Measurements from ENCODE around the gene SLC7A4.

The SLC7A4 gene

DNA sequence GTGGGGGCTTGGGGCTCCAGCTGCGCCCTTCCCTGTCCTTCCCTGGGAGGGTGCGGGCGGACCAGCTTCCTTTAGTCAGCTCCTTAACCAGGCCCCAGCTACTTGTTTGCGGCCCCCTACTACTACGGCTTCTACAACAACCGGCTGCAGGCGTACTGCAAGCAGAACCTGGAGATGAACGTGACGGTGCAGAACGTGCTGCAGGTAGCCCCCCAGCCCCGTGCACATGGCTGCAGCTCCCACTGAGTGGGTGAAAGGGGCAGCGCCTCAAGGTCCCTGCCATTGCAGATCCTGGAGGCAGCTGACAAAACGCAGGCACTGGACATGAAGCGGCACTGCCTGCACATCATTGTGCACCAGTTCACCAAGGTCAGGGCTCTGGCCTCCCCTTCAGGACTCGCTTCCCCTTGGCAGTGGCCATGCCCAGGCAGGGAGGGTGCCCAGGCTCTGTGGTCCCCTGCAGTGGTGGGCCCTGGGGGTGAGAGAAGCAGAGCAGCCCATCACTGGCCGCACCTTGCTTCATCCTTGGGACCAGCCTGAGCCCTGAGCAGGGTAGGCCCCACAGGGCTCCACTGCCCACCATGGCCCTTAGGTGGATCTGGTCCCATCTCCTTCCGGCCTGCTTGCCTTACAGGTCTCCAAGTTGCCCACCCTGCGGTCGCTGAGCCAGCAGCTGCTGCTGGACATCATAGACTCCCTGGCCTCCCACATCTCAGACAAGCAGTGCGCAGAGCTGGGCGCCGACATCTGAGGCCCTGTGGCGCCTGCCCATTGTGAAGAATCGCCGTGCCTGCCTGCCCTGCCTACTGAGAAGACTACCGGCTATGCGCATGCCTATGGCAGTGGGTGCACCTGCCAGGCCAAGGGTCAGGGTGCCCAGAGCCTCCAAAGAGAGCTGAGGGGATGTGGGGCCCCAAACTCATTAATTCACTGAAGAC is 35.5 kb downstream of the SLC7A4 start:
- TF ChIP-seq, protein P1, sequence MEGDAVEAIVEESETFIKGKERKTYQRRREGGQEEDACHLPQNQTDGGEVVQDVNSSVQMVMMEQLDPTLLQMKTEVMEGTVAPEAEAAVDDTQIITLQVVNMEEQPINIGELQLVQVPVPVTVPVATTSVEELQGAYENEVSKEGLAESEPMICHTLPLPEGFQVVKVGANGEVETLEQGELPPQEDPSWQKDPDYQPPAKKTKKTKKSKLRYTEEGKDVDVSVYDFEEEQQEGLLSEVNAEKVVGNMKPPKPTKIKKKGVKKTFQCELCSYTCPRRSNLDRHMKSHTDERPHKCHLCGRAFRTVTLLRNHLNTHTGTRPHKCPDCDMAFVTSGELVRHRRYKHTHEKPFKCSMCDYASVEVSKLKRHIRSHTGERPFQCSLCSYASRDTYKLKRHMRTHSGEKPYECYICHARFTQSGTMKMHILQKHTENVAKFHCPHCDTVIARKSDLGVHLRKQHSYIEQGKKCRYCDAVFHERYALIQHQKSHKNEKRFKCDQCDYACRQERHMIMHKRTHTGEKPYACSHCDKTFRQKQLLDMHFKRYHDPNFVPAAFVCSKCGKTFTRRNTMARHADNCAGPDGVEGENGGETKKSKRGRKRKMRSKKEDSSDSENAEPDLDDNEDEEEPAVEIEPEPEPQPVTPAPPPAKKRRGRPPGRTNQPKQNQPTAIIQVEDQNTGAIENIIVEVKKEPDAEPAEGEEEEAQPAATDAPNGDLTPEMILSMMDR (IDR thresholded peaks at IDR 0.05; ENCODE audit: borderline replicate concordance, control extremely low read depth, extremely low read depth, insufficient read depth, missing control alignments), result no peak
- no peak for DNase-seq (ENCODE audit: low spot score)
- in situ Hi-C loops (cut with MboI; ENCODE audit: low sequenced_read_pairs, unreplicated experiment), result no loop called here

DNA sequence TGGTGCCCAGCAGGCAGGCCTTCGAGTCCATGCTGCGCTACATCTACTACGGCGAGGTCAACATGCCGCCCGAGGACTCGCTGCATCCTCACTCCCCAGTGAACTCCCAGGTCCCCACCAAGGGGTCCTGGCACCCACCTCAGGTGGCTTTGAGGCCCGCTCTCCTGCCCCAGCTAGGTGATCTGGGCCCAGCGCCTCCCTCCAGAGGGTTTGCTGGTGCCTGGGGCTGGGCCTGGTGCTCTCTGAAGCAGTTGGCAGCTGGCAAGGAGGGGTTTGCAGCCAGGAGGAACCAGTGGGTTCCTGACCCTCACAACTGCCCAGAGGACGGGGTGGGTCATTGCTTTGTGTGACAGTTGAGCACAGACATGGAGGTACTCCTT is 36.3 kb downstream of the SLC7A4 start:
- in situ Hi-C loops (cut with MboI; ENCODE audit: low sequenced_read_pairs, unreplicated experiment), result no loop called here
- TF ChIP-seq, protein P1 (IDR thresholded peaks at IDR 0.05; ENCODE audit: borderline replicate concordance, control extremely low read depth, extremely low read depth, insufficient read depth, missing control alignments), result no peak
- DNase-seq (ENCODE audit: low spot score), result no peak

DNA sequence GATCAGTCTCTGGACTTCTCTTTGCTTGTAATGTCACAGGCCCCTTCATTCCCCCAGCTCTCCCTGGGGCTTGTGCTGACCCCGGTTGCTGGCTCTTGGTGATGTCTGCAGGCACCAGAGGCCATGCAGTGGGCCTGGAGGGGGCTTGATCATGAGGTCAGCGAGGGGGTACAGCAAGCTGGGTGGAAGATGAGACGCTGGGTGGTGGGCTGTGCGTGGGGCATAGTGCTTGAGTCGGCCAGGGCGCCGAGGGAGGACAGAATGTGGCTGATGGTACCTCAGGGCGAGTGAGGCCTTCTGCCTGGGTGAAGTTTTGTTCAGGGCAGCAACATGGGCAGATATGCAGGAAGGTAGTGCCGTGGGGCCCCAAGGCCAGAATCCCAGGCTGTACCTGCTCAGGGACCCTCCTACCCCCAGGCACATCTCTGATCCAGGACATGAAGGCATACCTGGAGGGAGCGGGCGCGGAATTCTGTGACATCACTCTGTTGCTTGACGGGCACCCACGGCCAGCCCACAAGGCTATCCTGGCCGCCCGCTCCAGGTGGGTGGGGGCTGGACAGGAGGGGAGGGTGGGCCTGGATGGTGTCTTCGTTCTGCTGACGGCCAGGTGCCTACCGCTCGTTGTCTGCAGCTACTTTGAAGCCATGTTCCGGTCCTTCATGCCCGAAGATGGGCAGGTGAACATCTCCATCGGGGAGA is 36.9 kb downstream of the SLC7A4 start:
- no peak for DNase-seq (ENCODE audit: low spot score)
- TF ChIP-seq, protein P1 (IDR thresholded peaks at IDR 0.05; ENCODE audit: borderline replicate concordance, control extremely low read depth, extremely low read depth, insufficient read depth, missing control alignments), result no peak
- in situ Hi-C loops (cut with MboI; ENCODE audit: low sequenced_read_pairs, unreplicated experiment), result no loop called here

DNA sequence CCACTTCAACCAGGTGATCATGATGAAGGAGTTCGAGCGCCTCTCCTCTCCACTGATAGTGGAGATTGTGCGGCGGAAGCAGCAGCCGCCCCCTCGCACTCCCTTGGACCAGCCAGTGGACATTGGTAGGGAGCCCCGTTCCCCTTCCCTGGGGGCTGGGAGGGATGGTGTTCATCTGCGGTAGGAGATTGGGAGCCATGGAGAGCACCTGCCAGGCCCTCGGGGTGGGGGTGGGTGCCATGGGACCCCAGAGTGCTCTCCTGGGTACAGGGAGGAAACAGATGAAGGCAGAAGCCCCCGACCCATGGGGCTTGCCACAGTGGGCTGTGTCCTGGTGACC is 37.5 kb downstream of the SLC7A4 start:
- DNase-seq (ENCODE audit: low spot score), result no peak
- in situ Hi-C loops (cut with MboI; ENCODE audit: low sequenced_read_pairs, unreplicated experiment), result no loop called here
- TF ChIP-seq, protein P1 (IDR thresholded peaks at IDR 0.05; ENCODE audit: borderline replicate concordance, control extremely low read depth, extremely low read depth, insufficient read depth, missing control alignments), result no peak

DNA sequence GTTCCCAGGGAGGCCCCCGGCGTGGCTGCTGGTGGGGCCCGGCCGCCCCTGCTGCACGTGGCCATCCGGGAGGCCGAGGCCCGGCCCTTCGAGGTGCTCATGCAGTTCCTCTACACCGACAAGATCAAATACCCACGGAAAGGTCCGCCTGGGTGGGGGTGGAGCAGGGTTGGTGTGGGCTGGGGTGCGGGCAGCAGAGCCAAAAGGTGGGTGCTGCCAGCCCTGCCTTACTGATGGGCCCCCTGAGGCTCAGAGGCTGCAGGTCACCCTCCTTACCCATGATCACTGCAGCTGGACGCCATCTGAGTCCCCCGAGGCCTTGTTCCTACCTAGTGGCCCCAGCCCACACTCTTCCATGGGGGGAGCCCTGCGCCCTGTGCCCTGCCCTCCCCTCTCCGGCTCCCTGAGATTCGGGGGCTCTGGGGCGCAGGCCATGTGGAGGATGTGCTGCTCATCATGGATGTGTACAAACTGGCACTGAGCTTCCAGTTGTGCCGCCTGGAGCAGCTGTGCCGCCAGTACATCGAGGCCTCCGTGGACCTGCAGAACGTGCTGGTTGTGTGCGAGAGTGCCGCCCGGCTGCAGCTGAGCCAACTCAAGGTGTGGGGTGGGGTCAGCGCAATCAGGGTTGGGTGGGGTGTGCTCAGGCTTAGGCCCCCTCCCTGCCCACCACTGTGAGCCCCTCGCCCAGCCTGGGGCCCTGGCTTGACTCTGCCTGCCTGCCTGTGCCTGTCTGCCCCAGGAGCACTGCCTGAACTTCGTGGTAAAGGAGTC is 38.0 kb downstream of the SLC7A4 start:
- in situ Hi-C loops (cut with MboI; ENCODE audit: low sequenced_read_pairs, unreplicated experiment), result no loop called here
- TF ChIP-seq, protein P1 (IDR thresholded peaks at IDR 0.05; ENCODE audit: borderline replicate concordance, control extremely low read depth, extremely low read depth, insufficient read depth, missing control alignments), result no peak
- no peak for DNase-seq (ENCODE audit: low spot score)
